NCI-H1436 treated with DMSO at 0.1 percent for 48 hours (cell line): ENCODE results near the gene PAAF1.

Experiments used
- DNase-seq: peaks from one replicate; lab custom pipeline; 2025; lab: John Stamatoyannopoulos, UW

PAAF1 gene

DNA sequence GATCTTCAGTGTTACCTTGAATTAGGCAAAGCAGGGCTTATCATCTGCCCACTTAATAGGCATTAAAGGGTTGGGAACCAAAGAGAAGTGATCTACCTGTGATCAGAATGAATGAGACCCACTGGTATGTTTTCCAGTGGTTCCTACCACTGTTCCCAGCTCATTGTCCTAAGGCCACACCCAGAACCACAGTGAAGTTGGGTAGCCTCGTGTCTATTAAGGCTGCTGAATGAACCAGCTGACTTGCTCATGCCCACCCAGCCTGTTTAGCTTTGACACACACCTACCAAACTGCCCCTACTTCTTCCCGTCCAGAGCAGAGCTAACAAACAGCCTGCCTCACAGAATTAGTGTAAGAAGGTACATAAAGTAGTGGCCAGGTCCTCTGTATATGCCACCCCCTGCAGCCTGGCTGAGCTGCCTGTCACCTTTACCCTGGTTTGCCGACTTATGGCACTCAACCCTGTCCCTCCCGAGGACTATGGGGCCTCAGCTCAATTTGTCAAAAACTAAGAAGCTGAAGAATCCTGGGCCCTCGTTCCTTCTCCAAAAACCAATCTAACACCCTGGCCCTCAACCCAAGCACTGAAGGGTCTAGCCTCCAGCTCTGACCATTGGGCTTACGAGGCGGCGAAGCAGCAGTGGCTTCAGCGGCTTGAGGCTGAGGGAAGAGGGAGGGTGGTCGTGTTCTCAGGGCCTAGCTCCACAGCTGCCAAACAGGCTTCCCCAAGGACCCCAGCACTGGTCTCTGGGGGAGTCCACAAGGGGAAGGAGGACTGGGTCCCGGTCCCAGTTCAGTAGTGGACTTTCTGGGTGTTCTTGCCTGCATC lies 96.0 kb downstream of the PAAF1 start:
- no peak for DNase-seq

DNA sequence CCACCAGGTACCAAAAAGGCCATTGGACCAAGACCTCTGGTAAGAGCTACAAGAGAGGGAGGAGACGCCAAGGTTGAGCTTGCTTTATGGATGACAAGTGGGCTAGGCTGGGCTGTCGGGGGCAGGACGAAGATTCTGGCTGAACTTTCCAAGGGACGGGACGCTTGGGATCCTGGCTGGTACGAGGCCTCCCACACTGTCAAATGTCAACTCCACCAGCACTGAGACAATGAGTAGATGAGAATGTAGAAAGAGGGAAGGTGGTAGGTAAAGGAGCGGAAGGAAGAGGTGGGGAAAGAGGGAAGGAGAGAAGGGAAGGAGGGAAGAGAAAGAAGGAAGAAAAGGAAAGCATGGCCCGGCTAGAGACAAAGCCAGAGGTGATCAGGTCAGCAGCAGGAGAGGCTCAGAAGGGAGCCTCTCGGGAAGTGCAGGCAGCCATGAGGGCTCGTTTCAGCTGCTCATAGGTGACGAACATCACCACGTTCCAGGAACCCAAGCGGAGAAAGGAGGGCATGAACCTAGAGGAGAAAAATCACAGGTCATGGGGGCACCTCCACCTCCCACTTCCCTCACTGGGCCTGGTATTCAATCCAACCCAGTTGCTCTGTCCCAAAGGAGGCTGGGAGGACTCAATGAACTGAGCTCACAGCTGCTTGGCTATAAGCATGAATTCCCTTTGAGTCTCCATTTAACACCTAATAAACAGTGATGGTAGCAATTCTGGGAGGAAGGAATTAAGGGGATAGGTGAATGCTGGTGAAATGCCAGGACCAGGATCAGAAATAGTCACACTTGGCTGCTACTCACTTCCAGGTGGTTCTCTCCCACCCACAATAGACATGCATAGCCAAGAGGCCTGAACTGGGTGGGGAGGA lies 98.0 kb downstream of the PAAF1 start:
- DNase-seq: no peak

DNA sequence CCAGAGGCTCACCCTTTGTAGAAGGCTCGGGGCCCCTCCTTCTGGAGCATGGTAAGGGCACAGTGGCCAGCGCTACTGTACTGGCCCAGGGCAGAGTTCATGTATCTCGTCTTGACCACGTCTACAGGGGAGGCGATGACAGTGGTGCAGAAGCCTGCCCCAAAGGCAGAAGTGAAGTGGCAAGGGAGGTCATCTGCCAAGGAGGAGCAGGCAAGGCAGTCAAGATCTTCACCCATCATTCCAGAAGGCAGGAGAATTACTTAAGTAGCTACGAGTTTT lies 98.6 kb downstream of the PAAF1 start:
- no peak for DNase-seq

DNA sequence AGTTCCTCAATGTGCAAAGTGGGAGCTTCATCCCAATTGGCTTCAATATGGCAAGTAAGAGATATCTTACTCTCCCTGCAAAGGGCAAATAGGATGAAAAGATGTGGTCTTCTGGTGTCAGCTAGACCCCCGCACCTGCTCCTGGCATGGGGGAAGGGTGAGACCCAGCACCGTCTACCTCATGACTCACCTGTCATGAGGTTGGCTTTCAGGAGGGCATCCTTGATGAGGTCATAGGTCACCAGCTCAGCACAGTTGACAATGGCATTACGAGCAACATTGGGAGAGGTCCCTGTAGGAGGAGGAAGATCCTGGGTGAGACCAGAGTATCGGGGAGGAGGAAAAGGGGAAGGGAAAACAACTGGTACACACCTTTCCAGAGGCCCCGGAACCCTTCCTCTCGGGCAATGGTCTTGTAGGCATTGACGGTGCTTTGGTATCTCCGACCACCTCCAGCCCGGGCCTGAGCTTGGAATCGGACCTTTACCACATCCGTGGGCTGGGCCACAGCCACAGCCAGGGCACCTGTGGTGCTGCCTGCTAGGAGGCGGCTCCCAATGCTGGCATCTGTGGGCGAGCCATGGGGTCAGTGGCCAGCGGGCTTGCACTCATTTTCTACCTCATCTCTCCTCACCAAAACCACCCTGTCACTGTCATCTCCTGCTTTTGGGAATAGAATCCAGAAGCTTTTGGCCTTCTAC lies 99.8 kb downstream of the PAAF1 start:
- DNase-seq: no peak

DNA sequence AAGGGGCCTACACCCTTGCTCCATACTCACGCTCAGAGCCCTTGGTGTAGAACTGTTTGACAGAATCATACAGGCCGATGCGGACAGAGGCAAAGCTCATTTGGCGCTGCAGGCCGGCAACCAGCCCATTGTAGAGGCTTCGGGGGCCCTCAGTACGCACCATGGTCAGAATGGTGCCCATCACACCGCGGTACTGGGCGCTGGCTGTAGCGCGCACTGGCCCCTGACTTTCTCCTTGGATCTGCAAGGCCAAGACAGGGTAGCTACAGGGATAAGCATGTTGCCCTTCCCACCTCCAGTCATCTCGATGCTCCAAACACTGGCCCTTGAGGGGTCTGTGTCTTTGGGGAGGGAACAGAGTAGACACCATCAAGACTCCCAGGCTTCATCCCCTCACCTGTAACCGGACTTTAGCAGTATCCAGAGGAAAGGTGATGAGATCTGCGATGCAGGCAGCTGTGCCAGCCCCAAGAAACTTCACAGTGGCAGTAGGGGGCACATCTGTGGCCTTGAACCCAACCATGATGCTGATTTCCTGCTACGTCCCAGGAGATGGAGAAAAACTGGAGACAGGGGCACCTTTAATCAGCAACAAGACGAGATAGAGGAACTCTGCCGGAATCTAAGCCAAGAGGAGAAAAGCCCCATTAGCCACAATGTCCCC lies 101.2 kb downstream of the PAAF1 start:
- DNase-seq: no peak

DNA sequence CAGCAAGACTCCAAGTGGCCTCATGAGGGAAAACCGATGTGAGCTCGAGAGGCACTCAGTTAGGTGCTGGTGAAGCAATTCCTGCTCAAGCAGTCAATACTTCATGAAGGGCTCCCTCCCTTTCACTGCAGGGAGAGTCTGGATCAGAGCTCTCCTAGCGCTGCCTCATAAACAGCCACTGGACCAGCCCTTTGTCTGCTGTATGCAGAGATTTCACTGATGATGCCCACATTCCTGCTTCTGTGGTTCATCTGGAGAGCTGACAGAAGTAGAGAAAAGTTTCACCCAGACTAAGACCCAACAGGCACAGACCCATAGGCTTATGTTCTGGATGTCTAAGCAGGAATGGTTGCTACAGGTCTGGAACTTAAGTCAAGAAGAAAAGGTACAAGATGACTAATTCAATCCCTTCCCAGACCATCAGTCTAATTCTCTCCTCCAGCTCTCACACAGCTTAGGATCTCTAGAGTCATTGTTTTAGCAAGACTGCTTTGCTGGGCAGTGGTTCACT lies 101.8 kb downstream of the PAAF1 start:
- DNase-seq: no peak

DNA sequence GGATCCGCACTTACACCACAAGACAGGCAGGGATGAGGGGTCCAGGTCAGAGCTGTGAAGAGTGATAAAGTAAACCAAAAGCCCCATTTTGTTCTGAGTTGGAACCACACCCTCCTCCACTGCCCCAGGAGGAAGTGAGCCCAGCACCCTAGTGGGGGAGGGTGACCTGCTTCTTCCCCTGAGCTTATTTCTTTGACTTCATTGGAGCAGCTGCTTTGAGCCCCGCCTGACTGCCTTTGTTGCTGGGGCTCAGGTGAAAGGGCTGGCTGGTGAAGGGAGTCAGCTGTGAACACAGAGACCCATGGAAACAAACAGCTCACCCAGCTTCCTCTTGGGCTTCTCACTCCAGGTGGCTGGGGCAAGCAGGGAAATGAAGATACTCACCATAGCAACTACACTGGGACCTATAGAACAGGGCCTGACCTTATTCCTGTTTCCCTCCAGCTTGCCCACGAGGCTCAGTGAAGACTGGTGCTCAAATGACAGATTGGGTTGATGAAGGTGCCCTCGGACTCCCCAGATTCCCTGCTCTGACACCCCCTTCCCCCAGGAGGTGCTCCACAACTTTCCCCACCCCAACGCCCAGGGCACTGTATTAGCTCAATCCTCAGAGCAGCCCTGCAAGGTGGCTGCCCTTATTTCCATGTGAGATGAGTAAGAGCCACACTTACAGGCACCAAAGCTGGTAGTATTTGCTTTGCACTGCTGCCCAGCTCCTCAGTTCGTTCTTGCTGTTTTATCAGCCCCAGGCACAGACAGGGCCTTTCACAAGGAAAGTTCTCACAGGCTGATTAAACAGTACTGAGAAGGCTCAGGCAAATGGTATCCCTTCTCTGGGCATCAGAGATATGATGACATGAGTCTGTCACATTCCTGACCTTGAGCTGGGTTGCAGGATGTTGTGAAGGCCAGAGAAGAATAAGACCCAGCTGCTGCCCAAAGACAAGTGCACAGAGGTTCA lies 103.5 kb downstream of the PAAF1 start:
- DNase-seq: no peak
